Stimulated activated CD8-positive, alpha-beta memory T cell treated with anti-CD3 and anti-CD28 coated beads, Interleukin-4, amount 100 ng/mL, for 4 hours (primary cell): Measurements from ENCODE around the gene ATG2B.
"Not testable (repeated sequence)": the region's sequence is repeated elsewhere in the genome, so short reads cannot be mapped to it uniquely, and the experiment has no call there.

Experiments
- DNase-seq, 2 donors: peaks; one replicate each; pipeline ENCODE4 v3.0.0-alpha.2; 2020; ENCODE audit warnings: low read depth in 2 of 2, low spot score in 1 of 2

ATG2B gene

DNA sequence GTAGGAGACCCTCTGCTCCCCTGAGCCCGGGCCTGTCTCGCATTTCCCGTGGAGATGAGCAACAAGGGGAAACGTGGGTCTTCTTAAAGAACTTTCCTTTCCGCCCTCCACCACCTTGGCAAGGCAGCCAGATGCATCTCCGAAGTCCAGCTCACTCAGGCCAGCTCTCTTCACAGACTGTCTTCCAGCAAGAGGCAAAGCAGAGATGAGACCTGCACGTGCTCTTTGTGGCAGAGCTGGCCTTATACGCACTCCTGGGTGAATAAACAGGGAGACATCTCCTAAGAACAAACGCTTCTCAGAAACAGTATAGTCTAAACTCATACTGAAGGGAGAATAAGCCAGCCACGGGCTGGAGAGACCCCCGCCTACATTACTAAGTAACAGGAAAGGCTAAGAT, 108.5 kb downstream of the ATG2B start:
- no peak for DNase-seq

DNA sequence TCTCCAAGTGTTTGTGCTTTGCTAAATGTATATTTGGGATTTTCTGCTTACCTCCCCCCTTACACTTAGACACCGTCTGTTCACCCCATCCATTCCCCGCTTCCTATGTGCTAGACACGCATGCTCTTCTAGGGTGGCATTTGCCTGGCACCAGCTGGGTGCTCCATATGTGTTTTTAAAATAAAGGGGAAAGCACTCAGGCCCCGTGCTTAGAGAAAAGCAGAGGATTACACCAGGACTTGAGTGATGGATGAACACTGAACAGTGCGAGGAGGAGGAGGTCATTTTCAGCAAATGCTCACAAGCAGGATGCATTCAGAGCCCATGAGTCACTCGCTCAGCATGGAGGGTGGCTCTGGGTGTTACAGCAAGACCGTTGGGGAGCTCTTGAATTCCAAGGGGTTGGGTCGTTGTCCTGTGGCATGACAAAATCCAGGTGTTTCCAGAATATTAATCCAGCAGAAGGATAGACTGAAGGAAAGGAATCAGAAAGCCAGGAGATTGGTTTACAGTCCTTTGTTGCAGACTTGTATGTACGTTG, 110.1 kb downstream of the ATG2B start:
- no peak for DNase-seq

DNA sequence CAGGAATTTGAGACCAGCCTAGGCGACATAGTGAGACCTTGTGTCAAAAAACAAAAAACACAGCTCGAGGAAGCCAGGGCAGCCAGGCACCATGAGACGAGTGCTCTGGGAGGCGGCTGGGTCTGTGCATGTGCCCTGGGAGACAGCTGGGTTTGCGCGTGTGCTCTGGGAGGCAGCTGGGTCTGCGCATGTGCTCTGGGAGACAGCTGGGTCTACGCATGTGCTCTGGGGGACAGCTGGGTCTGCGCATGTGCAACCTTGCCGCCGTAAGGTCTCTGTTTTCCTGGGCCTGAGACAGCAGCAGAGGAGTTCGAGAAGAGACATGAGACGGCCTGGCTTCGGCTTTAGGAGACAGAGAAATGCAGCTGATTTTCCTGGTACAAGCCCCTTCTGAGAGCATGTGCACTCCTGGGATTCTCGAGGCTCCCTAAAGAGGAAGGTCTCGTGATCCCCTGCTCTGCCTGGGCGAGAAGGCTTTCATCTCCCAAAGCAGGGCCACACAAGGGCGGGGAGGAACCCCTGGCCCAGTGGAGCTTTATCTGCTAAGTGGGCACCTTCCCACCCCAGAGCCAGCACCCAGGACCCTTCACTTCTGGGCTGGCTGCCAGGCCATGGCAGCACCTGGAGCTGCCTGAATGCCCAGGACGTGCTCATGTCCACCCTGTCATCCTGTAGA, 110.7 kb downstream of the ATG2B start:
- DNase-seq: no peak

DNA sequence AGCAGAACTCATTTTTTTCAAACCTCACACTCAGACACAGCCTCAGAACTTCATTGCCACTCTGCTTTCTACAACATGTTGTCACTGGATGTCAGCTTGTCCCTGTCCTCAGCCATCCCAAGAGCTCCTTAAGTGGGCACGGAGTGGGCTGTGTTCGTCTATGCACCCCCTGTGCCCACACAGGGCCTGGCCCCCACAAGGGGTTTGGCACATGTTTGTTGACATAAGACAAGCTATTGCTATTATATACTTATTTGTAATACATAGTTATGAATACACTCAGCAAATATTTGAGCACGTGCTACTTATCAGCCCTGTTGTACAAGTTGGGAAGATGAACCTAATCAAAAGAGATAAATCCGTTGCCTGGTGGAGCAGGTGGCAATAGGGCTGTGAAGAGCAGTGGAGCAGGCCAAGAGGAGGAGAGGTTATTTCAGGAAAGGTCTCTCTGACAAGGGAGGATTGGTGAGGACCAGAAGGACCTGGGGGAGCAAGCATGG, 111.4 kb downstream of the ATG2B start:
- no peak for DNase-seq

DNA sequence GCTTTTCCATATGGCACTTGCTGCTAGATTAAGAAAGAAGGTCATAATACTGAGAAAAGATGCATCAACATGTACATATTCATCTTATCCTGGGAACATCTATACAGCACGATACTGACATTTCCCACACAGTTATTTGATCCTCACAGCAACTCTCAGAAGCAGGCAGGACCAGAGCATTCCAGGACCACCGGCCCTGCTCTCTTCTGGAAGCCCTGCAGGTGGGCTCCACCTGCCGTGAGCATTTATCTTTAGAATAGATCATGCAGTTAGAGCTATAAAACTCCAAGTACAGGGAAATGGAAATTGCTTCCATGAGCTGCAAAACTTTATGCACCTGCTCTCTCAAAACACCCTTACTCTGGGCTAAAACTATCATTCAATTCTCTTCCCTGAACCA, 112.7 kb downstream of the ATG2B start:
- no peak for DNase-seq

DNA sequence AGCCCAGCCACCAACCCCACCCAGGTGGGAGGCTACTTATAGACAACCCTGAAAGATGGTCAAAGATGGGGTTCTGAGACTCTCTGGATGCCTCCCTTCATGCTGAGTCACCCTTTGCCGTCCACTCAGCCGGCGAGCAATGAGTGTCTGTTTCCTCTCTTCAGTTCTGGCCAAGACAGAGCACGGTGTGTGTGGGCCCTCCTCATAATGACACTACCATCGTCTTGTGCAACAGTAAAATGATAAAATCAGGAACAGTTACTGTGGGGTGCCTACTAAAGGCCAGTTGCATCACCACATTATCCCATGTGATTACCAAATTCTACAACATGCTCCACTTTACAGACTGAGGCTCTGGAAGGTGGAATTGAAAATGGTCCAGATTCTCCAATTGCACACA, 114.1 kb downstream of the ATG2B start:
- DNase-seq: no peak

DNA sequence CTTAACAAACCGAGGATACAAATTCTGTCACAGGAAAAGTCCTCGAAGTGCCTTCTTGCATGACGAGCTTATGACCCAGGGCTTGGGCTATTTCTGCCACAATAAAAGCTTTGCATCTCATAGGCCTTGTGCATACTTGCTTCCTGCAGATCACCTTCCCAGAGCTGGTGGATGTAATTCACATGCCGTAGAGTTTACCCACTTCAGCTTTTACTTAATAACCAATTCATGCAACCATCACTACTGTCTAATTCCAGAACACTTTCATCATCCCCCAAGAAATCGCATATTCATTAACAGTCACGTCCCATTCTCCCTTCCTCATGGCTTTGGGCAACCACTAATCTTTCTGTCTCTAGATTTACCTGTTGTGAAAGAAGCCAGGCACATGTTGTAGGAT, 116.1 kb downstream of the ATG2B start:
- no peak for DNase-seq

DNA sequence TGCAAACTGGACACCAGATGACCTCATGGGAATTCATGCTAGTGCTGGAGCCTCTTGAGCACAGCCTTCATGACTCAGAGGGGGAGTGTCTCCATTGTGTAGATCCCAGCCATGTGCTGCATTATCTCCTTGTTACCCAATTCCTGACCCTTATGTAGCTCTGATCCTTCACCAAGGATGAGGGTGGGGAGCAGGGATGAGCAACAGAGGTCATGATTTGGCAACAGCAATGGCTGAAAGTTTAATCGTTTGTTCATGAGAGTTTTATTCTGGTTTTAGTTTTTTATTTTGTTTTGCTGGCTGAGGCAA, 116.6 kb downstream of the ATG2B start:
- DNase-seq: no peak

DNA sequence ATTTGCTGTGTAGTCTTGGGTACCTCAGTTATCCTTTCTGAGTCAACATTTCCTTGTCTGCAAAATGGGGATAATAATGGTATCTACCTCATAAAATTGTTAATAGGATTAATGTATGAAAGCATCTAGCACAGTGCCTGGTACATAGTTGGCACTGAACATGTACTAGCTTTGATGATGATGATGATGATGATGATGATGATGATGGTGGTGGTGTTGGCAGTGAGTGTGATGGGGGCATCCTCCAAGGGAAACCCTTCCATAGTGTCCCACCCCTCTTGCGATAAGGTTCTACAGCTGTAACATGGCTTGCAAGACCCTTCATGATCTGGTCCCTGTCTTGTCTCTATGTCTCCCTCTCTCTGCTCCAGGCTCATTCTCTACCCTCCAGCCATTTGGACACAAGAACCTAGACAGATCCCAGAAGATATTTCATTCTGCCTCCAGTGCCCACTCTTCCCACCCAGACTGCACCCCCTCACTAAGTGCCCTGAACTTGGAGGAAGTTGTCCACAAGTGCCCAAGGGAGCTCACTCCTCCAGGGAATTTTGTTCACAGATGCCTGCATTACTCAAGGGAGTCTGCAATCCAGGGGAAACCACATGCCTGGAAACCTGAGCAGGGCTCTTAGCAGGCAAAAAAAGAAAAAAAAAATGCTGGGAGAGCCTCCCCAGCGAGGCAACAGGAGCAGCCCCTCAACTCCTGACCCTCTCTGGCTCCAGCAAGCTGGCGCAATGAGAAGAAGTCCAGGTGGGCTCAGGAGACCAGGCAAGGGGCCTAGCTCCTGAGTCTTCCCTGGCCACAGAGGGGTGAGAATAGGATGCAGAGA, 117.2 kb downstream of the ATG2B start:
- DNase-seq: no peak

DNA sequence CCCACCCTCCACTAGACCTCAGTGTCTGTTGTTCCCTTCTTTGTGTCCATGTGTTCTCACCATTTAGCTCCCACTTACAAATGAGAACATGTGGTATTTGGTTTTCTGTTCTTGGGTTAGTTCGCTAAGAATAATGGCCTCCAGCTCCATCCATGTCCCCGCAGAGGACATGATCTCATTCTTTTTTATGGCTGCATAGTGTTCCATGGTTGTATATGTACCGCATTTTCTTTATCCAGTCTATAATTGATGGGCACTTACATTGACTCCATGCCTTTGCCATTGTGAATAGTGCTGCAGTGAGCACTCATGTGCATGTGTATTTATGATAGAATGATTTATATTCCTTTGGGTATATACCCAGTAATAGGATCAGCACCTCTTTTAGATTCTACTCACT, 118.1 kb downstream of the ATG2B start:
- DNase-seq: not testable (repeated sequence)

DNA sequence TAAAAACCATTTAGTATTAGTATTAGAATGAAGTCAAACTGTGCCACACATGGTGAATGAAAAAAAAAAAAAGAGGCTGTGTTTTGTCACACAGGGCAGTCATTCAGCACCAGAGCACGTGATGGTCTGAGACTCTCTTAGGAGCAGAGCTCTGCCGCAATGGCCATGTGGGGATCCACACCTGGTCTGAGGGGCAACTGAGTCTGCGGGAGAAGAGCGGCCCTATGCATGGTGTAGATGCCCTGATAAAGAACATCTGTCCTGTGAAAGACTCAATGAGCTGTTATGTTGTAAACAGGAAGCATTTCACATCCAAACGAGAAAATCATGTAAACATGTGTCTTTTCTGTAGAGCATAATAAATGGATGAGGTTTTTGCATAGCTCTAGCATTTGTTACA, 119.4 kb downstream of the ATG2B start:
- DNase-seq: no peak

DNA sequence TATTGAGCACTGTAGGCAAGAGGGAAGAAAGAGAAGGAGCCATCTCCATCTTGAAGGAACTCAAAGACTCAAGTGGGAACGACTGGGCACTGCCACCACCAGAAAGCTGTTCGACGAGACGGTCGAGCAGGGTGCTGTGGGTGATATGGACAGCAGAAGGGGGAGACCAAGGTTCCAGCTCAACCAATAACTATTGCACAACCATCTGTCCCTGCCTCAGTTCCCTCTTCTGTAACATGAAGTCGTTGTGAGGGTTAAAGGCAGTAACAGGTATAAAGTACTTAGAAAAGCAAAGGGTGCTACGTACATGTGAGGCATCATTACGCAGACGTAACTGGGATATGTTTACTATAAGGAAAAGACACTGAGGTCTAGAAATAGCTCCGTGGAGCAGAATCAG, 121.0 kb downstream of the ATG2B start:
- no peak for DNase-seq

DNA sequence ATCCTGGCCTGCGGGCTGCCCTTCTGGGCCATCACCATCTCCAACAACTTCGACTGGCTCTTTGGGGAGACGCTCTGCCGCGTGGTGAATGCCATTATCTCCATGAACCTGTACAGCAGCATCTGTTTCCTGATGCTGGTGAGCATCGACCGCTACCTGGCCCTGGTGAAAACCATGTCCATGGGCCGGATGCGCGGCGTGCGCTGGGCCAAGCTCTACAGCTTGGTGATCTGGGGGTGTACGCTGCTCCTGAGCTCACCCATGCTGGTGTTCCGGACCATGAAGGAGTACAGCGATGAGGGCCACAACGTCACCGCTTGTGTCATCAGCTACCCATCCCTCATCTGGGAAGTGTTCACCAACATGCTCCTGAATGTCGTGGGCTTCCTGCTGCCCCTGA, 122.5 kb downstream of the ATG2B start:
- no peak for DNase-seq

DNA sequence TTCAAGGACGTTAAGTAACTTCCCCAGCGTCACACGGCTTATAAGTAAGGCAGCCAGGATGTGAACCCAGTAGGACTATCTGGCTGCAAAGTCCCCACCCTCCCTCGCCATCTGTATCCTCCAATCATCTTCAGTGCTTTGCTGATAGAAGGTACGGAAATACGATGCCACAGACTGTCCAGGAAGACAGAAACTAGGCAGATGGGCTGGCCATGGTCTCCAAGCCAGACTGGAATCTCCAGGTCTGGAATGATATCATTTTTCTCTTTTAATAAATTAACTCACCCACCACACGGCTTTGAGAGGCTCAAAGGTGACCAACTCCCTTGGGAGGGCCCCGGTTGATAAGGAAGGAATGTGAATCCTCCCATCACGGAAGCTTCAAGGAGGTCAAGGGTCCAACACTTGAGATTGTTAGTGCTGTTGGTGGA, 123.4 kb downstream of the ATG2B start:
- DNase-seq: no peak

DNA sequence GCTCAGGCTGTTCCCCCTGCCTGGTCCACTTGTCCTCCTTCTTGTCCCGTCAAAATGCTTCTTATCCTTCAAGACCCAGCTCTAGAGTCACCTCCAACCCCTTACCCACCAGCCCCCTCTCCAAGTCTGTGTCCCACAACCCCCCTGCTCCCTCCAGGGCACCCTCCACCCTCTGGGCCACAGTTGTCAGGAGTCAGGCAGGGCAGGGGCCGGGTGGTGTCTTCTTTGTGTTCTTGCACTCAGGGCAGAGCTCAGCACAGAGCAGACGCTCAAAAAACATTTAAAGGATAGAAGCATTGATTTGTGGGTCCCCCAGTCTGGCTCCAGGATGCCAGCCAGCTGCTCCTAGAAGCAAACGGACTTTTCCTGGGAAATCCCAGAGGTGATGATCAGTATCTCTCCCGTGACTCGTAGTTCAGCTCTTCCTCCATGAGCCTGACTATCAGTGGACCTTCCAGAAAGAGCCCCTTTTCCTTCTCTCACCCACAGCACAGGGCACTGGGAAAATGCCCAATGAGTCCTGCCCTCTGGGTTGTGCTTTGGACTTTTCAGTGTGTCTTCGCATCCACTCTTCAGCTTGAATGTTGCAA, 124.4 kb downstream of the ATG2B start:
- no peak for DNase-seq

DNA sequence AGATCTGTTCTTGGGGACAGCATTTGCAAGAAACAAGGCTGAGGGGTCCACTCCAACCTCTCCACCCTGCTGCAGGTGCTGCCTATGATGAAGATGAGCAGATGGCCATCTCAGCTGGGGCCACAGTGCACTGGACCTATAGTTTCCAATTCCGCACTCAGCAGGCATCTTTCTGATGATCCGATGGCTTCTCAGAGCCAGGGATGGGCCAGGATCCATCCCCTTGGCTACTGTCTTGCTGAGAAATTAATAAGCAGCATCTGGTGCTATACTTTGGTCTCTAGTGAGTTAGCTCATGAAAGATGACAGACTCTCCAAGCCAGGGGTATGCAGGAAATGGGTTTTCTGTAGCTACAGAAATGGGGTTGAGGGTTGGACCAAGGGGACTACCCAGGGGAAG, 125.5 kb downstream of the ATG2B start:
- DNase-seq: no peak

DNA sequence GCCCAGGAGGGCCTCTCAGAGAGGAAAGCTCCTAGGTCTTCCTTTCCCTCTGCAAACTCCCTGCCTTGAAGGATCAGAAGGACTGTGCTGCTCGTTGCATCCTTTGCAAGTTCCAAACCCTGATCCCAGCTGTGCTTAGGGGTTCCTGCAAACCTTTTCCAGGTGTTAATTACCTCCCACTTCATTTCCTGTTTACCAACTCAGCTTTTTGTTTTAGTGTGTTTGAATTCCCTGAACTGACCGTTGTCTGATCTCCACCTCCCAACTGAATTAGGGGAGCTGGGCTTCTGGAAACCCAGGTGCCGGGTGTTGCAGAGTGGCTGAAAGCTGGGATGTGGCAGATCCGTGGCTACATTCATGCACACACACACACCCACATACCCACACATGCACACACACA, 127.7 kb downstream of the ATG2B start:
- no peak for DNase-seq

DNA sequence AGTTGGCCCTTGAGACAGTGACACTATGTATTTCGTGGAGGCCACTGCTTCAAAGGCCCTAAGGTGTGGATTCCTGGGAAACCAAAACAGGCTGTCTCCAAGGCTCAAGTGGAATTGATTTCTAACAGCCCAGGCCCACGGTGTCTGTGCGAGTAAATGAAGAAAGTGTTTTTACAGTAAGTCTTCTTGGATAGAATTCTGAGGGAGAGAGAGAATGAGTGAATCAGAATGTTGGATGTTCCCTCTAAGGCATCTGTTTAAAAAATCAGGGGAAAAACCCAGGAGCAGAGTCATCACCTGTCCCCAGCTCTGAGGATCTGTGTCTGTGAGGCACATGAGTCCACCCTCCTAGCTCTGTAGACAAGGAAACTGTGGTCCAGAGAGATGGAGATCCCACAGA, 129.5 kb downstream of the ATG2B start:
- no peak for DNase-seq

DNA sequence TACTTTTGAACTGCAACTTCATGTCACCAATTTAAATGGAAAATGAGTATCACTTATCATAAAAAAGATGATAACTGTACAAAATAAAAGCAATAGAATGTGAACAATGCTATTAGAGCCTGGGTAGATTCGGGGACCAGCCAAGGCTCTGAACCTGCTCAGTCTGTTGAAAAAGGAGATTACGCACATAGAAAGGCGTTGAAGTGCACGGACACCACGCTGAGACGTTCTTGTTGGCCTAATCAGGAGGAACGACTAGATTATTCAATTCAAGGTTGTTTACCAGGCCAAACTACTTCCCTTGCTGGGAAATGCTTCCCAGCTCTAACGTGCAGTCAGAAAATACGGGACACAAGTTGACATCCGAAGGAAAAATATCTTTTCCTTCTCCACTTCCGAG, 130.6 kb downstream of the ATG2B start:
- DNase-seq: no peak

DNA sequence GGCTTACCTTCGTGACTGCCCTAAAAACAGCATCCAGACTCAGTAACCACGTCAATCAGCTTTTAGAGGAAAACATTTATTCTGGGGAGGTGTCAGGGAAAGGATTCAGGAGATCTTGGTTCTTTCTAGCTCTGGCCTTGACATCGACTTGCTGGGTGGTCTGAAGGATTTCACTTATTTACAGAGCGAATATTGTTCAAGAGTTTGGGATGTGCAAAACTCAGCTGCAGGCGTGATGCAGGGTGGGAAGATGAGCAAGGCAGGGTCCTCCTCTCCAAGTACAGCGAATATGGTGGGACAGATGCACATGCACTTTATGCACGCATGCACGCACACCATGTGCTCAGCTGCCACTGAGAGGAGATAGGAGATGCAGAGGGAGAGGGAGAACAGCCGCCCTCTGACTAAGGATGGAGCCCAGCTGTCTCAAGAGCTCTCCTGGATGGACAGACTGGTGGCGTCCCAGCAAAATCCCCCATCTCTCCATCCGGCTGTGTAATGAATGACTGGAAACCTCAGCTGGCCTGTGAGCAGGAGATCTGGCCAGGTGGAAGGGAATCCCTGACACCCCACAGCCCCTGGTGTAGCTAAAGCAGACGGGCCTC, 131.5 kb downstream of the ATG2B start:
- no peak for DNase-seq

DNA sequence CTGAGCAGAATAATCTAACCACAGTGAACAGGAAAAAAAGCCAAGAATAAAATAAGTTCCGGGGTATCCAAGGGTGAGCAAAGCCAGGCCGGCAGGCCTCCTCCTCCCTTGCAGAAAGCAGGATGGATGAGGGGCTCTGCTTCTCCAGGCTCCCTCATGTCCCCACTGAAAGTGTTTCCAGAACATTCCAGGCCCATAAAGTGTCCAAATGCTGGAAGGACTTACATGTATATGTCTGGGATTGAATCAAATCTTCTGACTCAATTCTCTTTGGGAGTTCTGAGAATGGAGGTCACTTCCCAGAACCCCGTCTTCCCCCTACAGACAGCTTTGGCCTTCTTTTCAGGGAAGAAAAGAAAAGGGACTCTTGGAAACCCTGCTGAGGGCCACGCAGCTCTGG, 132.1 kb downstream of the ATG2B start:
- no peak for DNase-seq

DNA sequence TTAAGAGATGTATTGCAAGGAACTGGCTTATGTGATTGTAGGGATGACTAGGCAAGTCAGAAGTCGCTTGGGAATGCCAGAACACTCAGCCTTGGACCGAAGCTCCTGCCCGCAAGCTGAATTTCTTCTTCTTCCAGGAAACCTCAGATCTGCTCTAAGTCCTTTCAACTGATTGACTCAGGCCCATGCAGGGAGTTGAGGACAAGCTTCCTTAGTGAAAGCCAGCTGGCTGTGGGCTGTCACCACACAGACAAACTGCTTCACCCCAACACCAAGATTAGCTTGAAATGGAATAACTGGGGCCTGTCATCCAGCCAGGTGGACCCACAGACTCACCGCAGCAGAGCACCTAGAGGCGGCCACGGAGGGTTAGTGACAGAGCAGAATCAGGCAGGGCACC, 133.8 kb downstream of the ATG2B start:
- no peak for DNase-seq
